Smooth muscle cell (in vitro differentiated cells): ENCODE measurements around the gene HP1BP3. TPM values are rescaled to one million over a fixed set of nuclear protein-coding genes. Genes with fewer than 3 reads are reported as not detected.

Source experiments
- DNase-seq: peaks from one replicate; lab custom pipeline; 2025; ENCODE audit not compliant: unreplicated experiment; lab: John Stamatoyannopoulos, UW
- H2AFZ ChIP-seq: fragments of 200-600 bp; sonication (generic); 2 replicates; pipeline ENCODE4 v1.6.0; 2016; ENCODE audit warnings: antibody characterized with exemption, low read depth, mild to moderate bottlenecking
- H3F3A ChIP-seq: fragments of 200-600 bp; sonication (generic); 2 replicates; pipeline ENCODE4 v1.6.0; 2017; ENCODE audit warnings: antibody characterized with exemption, low read depth
- H3K27ac ChIP-seq: fragments of 200-600 bp; sonication (generic); 2 replicates; pipeline ENCODE4 v1.5.1; 2016; ENCODE audit warnings: low read depth, mild to moderate bottlenecking
- H3K27me3 ChIP-seq: fragments of 200-600 bp; sonication (generic); 2 replicates; pipeline ENCODE4 v1.6.1; 2016; ENCODE audit warnings: low read depth, mild to moderate bottlenecking
- H3K36me3 ChIP-seq: fragments of 200-600 bp; sonication (generic); 2 replicates; pipeline ENCODE4 v1.5.1; 2016; ENCODE audit warnings: low read depth
- H3K4me1 ChIP-seq: fragments of 200-600 bp; sonication (generic); 2 replicates; pipeline ENCODE4 v1.5.1; 2016; ENCODE audit warnings: low read depth
- H3K4me2 ChIP-seq: fragments of 200-600 bp; sonication (generic); 2 replicates; pipeline ENCODE4 v1.6.0; 2016; ENCODE audit warnings: mild to moderate bottlenecking
- H3K4me3 ChIP-seq: fragments of 200-600 bp; sonication (generic); 2 replicates; pipeline ENCODE4 v1.5.1; 2016; ENCODE audit warnings: mild to moderate bottlenecking
- H3K79me2 ChIP-seq: fragments of 200-600 bp; sonication (generic); 2 replicates; pipeline ENCODE4 v1.6.0; 2016; ENCODE audit warnings: low read depth, mild to moderate bottlenecking
- H3K9ac ChIP-seq: fragments of 200-600 bp; sonication (generic); 2 replicates; pipeline ENCODE4 v1.6.0; 2016; ENCODE audit warnings: low read depth
- H3K9me3 ChIP-seq: fragments of 200-600 bp; sonication (generic); replicated peaks from 2 replicates; pipeline ENCODE4 v1.5.1; 2016; ENCODE audit warnings: low read depth
- H4K20me1 ChIP-seq: fragments of 200-600 bp; sonication (generic); 2 replicates; pipeline ENCODE4 v1.6.0; 2016; ENCODE audit warnings: low read depth
- WGBS: methylation state at CpG from one replicate; pipeline ENCODE4 v1.1.7; 2016; ENCODE audit warnings: low lambda C conversion rate; 5-methylcytosine and 5-hydroxymethylcytosine counted together
- polyA plus RNA-seq: library from polyadenylated mRNA; unstranded; fragments of >200 nt; fragmentation: Nextera tagmentation; extraction: Ambion mirVana; gene quantifications from 2 replicates; pipeline ENCODE4 v1.2.1, GENCODE V29; 2016
- total RNA-seq: library from RNA; depleted of rRNA; stranded (reverse); fragments of >200 nt; gene quantifications from 2 replicates; pipeline ENCODE4 v1.2.3, GENCODE V29; 2014
- TF ChIP-seq, protein P1 (sequence below): fragments of 200-600 bp; sonication (generic); IDR thresholded peaks from 2 replicates; pipeline ENCODE4 v1.5.1; 2017; ENCODE audit warnings: borderline replicate concordance, mild to moderate bottlenecking, antibody characterized with exemption; ENCODE audit not compliant: insufficient read depth, poor library complexity, severe bottlenecking

HP1BP3 gene
- total and polyA plus RNA-seq, 2 experiments from 2014 or later = 77.9 to 110 TPM

DNA sequence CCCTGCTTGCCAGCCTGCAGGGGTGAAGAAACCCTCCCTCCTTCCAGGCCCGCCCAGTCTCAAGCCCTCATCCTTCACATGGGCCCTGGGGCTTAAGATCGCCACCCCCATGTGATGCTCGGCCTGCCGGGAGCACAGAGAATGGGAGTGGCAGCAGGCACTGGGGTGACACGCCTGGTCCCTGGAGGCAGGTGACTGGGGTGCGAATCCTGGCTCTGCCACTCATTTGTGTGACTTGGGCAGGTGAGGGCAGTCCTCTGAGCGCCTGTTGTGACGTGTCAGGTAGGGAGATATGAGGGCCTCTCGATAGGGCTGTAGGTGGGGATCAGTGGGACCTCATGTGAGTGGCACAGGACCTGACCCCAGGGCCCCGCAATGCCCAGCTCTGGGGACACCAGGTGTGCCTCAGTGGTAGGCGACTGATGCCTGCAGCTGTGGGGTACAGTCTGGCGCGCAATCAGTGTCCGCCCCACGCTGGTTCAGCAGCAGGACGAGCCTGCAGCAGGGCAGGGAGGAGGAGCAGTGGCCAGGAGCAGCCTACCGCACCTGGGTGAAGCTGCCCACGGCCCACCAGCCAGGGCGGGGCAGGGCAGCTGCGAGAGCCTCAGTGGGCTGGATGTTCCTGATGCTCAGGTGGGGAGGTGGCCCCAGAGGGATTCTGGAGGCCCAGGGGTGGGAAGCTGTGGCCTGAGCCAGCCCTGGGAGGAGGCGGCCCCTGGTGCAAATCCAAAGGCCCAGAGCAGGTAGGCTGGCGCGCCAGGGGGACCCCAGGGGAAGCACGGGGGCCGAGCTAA lies 60.8 kb downstream of the HP1BP3 start:
- H3K4me1 ChIP-seq = no peaks in the 10 kb centered on the region
- TF ChIP-seq, protein P1, sequence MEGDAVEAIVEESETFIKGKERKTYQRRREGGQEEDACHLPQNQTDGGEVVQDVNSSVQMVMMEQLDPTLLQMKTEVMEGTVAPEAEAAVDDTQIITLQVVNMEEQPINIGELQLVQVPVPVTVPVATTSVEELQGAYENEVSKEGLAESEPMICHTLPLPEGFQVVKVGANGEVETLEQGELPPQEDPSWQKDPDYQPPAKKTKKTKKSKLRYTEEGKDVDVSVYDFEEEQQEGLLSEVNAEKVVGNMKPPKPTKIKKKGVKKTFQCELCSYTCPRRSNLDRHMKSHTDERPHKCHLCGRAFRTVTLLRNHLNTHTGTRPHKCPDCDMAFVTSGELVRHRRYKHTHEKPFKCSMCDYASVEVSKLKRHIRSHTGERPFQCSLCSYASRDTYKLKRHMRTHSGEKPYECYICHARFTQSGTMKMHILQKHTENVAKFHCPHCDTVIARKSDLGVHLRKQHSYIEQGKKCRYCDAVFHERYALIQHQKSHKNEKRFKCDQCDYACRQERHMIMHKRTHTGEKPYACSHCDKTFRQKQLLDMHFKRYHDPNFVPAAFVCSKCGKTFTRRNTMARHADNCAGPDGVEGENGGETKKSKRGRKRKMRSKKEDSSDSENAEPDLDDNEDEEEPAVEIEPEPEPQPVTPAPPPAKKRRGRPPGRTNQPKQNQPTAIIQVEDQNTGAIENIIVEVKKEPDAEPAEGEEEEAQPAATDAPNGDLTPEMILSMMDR = no peak
- H3K4me2 ChIP-seq = no peak overlapping the region
- H3K36me3 ChIP-seq = no peaks in the 10 kb centered on the region
- peaks cover 27% of the 10 kb centered on the region for H3K27me3 ChIP-seq
- no peaks in the 10 kb centered on the region for H3K9me3 ChIP-seq
- H3K27ac ChIP-seq = no peak overlapping the region
- H4K20me1 ChIP-seq = no peaks in the 10 kb centered on the region
- no peak overlapping the region for H3K4me3 ChIP-seq
- no peaks in the 10 kb centered on the region for H3F3A ChIP-seq
- no peak overlapping the region for H2AFZ ChIP-seq
- no peak for DNase-seq
- no peaks in the 10 kb centered on the region for H3K79me2 ChIP-seq
- no peak overlapping the region for H3K9ac ChIP-seq
- WGBS = 93% methylated on average over 24 of the region's 25 CpGs

DNA sequence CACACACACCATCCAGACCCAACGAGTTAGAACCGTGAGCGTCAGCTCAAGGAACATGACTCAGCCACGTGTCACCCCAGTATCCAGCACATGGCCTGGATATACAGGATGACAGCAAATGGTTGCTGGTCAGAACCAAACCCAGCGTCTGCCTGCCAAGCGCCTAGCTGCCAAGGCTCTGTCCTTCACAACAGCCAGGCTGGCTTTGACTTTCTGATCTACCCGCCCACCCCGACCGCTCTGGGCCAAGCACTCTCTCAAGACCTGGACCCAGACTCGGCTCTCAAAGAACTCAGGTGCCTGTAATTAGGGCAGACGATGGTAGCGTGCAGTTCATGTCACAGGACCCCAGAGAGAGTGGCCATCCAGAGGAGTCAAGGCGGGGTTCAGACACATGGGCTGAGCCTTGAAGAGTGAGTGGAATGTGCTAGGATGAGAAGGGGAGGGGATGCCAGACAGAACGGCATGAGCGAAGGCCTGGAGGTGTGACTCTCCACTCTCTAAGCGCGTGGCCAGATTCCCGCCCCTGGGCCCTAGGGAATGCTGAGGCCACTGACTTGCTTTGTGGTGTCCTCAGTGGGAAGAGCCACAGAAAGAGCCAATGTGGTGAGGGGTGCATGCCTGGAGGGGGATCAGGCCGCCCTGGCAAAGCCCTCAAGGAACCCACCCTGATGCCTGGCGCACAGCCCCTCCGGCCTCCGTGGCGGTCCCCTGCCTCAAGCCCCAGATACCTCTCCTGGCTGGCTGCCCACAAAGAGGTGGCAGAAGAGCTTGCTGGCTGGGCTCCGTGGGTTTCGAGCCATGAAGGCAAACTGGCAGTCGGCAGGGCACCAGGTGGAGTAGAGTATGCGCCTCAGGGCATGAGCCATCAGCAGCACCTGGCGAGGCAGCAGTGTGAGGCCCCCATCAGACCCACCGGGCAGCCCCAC lies 61.7 kb downstream of the HP1BP3 start:
- H3K4me3 ChIP-seq = no peak overlapping the region
- WGBS = 78% methylated on average over 29 of the region's 29 CpGs
- DNase-seq = no peak
- H3K4me1 ChIP-seq = no peaks in the 10 kb centered on the region
- TF ChIP-seq, protein P1 = no peak
- no peaks in the 10 kb centered on the region for H3K79me2 ChIP-seq
- H3K9ac ChIP-seq = no peak overlapping the region
- no peak overlapping the region for H2AFZ ChIP-seq
- H3K27ac ChIP-seq = no peak overlapping the region
- no peaks in the 10 kb centered on the region for H3K36me3 ChIP-seq
- peaks cover 18% of the 10 kb centered on the region for H3K27me3 ChIP-seq
- H3F3A ChIP-seq = no peaks in the 10 kb centered on the region
- no peak overlapping the region for H3K4me2 ChIP-seq
- no peaks in the 10 kb centered on the region for H4K20me1 ChIP-seq
- H3K9me3 ChIP-seq = no peaks in the 10 kb centered on the region

DNA sequence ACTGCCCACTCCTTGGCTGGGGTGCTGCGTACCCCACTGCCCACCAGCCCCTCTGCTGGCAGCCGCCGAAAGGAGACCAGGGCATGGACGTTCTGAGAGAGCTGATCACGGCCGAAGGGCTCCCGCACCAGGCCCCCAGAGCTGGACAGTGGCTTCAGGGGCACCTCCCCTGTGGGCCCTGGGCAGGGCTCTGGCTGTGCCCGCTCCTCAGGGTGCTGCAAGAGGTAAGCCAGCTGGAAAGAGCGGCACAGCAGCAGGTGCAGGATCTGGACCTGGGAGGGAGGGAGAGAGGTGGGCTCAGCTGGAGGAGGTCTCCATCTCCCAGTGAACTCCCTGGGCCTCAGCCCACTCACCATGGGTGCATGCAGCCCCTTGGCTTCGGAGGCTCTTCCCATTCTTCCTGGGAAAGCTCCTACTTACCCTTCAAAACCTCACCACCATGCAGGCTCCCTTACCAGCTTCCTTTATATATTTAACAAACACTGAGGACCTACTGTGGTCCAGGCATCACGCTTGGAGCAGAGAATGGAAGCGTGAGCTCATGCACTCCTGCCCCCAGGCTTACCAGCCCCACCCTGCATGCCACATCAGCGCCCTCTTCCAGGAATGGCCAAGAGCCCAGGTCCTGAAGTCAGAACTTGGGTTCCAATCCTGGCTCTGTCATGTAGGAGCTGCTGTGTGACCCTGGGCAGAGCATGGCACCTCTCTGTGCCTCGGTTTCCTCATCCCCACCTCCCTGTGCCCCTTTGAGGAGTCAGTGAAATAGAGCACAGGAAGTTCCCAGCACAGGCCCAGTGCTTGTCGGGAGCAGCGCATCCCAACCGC lies 62.5 kb downstream of the HP1BP3 start:
- H3K4me1 ChIP-seq = no peaks in the 10 kb centered on the region
- no peak overlapping the region for H2AFZ ChIP-seq
- H3K9ac ChIP-seq = no peak overlapping the region
- peaks cover 10% of the 10 kb centered on the region for H3K27me3 ChIP-seq
- H3K4me3 ChIP-seq = no peak overlapping the region
- H3K79me2 ChIP-seq = no peaks in the 10 kb centered on the region
- H3F3A ChIP-seq = no peaks in the 10 kb centered on the region
- TF ChIP-seq, protein P1 = no peak
- H4K20me1 ChIP-seq = no peaks in the 10 kb centered on the region
- no peaks in the 10 kb centered on the region for H3K36me3 ChIP-seq
- no peak overlapping the region for H3K4me2 ChIP-seq
- H3K9me3 ChIP-seq = no peaks in the 10 kb centered on the region
- 88% methylated on average over 16 of the region's 17 CpGs for WGBS
- DNase-seq = no peak
- H3K27ac ChIP-seq = no peak overlapping the region
